ENCODE results near the gene RASD1.

The RASD1 gene

DNA sequence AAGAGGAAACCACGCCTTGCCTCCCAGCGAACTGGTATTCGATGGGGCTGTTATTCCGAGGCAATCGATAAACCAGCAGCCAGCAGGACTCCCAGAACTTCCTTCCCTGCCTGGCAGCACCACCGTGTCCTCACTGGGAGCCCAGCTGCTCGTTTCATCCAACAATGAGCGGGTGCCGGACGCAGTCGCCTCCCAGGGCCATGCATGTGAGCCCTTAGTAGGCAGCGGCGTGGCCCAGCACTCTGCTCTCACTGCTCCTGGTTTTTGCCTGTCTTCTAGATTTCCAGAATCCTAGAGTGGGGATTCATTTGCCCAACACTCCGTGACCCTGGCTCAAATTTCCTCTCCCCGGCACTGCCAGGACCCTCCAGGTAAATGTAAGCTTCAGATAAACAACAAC lies 29.1 kb upstream of the RASD1 start:
- TF ChIP-seq, protein P1, sequence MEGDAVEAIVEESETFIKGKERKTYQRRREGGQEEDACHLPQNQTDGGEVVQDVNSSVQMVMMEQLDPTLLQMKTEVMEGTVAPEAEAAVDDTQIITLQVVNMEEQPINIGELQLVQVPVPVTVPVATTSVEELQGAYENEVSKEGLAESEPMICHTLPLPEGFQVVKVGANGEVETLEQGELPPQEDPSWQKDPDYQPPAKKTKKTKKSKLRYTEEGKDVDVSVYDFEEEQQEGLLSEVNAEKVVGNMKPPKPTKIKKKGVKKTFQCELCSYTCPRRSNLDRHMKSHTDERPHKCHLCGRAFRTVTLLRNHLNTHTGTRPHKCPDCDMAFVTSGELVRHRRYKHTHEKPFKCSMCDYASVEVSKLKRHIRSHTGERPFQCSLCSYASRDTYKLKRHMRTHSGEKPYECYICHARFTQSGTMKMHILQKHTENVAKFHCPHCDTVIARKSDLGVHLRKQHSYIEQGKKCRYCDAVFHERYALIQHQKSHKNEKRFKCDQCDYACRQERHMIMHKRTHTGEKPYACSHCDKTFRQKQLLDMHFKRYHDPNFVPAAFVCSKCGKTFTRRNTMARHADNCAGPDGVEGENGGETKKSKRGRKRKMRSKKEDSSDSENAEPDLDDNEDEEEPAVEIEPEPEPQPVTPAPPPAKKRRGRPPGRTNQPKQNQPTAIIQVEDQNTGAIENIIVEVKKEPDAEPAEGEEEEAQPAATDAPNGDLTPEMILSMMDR (IDR thresholded peaks at IDR 0.05) = no peak

DNA sequence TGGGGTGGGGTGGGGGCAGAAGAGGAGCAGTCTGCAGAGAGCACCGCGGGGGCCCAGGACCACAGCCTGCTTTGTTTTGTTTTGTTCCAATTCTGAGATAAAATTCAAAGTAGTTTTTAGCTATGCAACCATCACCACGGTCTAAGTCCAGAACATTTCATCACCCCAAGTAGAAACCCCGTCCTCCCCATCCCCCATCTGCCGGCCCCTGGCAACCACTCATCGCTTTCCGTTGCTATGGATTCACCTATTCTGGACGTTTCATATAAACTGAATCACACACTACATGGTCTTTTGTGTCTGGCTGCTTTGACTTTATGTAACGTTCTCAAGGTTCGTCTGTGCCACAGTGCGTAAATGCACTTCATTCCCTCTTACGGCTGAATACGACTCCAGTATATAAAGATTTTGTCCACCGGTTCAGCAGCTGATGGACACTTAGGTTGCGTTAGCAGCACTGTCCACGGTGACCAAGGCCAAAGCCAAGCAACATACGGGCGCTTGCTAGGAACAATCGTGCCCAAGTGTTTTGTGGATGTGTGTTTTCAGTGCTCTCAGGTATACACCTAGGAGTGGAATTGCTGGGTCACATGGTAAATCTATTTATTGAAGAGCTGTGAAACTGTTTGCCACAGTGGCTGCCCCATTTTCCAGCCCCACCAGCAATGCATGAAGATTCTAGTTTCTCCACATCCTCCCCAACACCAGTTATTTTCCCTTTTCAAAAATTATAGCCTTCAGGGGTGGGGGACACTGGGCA lies 27.7 kb upstream of the RASD1 start:
- TF ChIP-seq, protein P1 (IDR thresholded peaks at IDR 0.05) = no peak

DNA sequence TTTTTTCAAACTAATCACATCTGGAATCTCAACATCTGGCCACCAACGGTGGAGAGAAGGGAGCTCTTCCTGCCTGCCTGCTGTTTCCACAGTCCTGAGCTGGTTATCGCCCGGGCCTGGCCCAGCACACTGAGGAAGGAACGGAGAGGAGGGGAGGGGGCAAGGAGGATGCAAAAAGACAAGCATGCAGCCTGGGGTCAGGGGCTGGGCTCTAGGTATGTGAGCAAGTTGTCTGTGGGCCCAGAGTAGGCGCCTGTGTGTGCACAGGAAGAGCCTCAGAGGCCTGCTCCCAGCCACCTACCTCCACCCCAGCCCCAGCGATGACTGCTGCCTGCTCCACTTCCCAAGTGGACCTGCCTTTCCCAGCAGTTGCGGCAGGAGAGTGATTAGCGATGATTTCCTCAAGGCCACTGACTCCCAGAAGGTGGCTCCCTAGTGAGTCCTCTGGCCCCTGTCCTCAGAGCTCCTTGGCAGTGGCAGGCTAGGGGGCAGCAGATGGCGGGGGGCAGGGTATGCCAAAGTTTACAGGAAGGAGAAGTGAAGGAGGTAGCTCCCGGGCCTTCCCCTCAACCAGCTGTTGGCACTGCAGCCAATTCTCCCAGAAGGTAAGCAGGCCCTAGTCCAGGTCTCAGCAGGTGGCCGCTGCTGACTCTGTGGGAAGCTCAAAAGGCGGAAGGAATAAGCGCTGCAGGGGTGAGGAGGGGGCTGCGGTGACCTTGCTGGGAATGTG lies 27.0 kb upstream of the RASD1 start:
- TF ChIP-seq, protein P1 (IDR thresholded peaks at IDR 0.05) = peak; percentile 28; the same call in 1 of the 2 replicates

DNA sequence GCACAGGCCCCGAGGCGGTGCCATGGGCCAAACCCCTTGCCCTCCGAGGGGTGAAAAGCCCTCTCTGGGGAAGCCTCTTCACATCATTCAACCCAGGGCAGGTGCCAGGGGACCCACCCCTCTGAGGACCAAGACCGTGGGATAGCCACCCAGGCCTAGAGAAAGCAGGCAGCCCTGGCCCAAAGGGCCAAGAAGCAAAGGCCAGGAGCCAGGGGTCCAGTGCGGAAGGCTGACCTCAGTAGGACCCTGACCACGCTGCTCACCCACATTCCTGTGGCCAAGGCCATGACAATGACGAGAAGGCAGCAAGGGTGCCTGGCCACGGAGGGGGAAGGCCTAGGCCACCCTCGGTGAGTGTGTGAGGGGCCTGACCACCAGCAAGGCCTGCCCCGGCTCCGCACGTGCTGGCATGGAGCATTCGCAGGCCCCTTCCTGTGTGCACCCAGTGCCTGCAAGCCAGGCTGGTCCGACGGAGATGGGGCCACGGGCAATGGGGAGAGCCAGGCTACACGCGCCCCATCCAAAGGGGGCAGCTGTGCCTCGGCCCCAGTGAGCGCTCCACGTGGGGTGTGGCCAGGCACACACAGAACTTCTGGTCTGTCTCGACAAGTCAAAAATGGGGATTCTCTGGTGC lies 24.5 kb upstream of the RASD1 start:
- TF ChIP-seq, protein P1 (IDR thresholded peaks at IDR 0.05) = no peak

DNA sequence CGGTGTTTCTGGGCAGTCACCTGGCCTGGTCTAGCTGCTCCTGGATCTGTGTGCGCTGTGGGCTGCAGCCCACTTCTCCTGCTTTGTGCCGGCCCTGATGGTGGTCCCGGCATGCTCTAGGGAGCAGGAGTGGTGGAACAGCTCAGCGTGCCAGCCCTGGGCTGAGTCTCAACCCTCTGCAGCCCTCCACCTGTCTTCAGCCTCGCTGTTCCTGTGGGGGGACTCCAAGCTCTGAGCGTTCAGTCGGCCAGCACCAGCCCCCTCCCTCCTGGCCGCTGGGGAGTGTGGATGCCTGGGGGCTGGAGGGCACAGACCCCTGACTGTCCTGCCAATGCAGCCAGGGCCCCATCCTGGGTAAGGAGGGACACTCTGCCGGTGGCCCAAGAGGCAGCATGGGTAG lies 23.7 kb upstream of the RASD1 start:
- TF ChIP-seq, protein P1 (IDR thresholded peaks at IDR 0.05) = no peak

DNA sequence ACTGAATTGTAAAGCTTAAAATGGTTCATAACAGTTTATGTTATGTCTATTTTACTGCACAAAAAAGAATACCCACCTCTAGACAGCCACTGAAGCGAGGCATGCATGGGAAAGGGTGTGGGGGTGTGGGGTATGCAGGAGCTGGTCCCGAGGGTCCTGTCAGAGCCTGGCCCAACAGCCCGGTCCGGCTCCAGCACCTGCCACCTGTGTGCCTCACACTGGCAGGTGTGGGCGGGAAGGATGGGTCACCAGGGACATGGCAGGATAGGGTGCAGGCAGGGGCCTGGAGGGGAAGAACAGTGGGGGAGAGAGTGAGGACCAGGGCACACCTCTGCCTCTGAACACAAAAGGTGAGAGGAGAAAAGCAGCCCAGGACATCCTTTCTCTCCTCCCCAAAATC lies 22.8 kb upstream of the RASD1 start:
- TF ChIP-seq, protein P1 (IDR thresholded peaks at IDR 0.05) = no peak

DNA sequence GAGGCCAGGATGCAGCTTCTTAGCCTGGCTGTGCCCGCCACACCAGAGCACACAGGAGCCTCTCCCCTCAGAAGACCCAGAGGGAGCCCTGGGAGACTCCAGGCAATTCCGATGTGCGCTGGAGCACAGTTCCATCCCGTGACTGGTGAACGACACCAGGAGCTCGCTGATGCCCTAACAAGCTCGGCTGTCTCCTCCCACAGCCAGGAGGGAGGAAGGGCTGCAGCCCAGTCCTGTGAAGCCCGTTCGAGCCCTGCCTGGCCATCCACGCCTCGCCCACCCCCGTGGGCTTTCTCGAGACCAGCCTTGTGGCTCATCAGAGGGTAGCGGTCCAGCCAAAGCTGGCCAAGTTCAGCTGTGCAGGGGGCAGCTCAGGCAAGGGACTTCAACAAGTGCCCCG lies 21.8 kb upstream of the RASD1 start:
- TF ChIP-seq, protein P1 (IDR thresholded peaks at IDR 0.05) = no peak

Measured in LNCAP (cell line).